HG03442 (cell line): ENCODE data around the gene FBXW12.

Experiments
- ATAC-seq: cut with Tn5 transposase; IDR thresholded peaks from one replicate; pipeline ENCODE4 v1.9.1; 2021; ENCODE audit warnings: mild to moderate bottlenecking, moderate library complexity; ENCODE audit not compliant: unreplicated experiment

Gene FBXW12

DNA sequence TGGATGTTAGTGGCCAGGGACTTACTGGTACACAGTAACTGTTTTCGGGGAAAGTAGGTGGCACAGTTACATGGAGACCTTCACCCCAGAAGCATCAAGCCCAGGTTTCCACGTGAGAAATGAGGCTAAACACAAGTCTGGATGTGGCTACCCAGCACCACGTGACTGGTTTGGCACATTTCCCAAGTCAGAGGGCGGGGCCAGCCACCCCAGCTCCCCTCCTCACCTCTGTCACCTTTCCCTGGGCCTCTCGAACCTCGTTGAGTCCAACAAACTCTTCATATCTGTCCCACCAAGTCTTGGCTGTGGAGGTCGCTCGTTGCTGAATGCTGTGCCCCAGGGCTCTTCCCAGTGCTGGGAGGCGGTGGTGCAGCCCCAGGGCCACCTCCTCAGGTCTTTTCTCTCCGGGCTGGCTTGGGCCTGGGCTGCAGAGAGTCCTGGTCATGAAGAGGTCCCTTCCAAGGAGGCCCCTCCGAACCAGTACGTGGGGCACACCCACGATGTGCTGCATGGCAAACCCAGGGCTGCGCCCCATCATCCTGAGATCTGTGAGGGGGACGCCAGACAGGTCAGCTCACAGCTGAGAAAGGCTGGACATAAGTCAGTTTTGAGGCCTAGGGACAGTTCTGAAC is 62.7 kb downstream of the FBXW12 start:
- no peak for ATAC-seq

DNA sequence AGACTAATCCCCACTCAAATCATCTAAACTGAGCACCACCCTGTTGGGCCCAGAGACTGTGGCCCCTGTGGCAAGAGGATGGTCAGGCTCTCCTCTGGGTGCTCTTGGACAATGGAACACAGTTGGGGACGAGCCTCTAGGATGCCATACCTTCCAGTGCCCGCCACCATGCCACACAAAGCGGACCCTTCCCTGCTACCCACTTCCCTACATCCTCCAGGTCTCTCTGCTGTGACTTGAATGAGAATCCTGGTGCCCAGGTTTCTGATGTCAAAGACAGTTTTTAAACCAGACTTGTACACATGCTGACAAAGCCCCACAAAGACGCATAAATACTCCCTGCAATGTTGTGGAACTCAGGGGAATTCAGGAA is 63.2 kb downstream of the FBXW12 start:
- ATAC-seq: no peak

DNA sequence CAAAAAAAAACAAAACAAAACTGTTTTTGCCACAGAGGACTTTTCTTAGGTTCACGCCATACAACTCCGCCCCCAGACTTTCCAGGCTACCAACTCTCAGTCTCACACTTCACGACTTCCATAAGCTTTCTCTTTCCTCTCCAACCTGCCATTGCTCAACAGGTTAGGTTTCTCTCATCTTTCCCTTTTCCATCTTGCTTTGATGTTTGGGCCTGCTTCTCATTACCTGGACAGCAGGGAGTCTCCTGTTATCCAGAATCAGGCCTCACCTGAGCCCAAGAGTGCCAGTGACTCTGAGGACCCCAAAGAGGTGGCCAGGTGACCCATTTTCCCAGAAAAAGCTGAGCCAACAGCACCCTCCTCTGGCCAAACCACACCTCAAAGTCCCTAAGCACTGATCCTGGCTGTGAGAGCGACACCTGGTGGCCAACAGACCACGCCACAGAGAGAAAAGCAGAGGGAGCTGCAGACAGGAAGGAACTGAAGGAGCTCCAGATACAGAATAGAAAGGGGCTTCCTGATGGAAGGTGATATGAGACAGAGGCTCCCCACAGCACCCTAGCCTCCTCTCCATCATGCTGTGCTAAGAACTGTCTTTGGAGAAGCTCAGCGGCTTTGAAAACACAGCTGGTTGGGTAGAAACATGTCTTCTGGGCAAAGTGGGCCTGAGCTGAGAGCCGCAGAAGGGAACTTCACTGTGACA is 63.9 kb downstream of the FBXW12 start:
- ATAC-seq: no peak

DNA sequence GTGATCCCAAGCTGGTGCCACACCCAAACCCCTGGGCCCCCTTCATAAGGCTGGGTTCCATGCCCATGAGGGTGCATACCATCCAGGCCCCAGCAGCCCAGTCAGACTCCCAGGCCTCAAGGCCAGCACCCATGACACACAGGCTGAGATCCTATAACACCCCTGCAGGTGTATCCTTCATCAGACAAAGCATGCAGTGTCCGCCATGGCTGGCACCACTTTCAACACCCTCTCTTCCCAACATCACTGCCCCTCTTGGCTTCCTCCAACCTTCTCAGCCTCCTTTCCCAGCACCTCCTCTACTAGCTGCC is 64.4 kb downstream of the FBXW12 start:
- ATAC-seq: no peak

DNA sequence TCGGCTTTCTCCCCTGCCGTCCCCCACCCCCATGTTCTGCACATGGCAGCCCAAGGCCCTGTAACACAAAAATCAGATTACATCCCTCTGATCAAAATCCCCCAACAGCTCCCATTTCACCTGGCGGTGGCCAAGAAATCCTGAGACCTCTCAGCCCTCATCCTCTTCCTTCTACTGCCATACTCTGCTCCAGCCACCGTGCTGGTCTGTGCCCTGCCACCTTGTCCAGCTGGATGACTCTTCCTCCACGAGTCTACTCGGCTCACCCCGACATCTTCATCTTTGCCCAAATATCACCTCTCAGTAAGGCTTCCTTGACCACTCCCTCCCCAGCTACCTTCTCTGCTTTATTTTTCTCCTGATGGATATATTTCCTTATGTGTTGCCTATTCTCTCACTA is 64.8 kb downstream of the FBXW12 start:
- no peak for ATAC-seq

DNA sequence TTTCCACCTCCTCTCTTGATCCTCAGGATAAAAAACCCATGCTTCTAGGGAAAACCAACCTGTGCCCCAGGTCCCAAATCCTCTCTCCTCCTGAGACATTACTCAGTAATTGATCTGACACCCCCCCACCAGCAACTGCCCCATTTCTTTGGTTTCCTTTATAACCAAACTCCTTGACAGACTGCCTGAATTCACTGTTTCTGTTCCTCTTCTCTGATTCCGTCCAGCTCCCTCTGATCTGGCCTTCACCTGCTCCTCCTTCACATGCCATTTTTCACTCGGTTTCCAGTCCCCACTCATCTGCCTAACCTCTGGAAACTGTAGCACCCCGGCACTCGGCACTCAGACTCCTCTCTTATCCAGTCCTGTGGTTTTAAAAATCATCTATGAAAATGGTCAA is 65.8 kb downstream of the FBXW12 start:
- ATAC-seq: no peak

DNA sequence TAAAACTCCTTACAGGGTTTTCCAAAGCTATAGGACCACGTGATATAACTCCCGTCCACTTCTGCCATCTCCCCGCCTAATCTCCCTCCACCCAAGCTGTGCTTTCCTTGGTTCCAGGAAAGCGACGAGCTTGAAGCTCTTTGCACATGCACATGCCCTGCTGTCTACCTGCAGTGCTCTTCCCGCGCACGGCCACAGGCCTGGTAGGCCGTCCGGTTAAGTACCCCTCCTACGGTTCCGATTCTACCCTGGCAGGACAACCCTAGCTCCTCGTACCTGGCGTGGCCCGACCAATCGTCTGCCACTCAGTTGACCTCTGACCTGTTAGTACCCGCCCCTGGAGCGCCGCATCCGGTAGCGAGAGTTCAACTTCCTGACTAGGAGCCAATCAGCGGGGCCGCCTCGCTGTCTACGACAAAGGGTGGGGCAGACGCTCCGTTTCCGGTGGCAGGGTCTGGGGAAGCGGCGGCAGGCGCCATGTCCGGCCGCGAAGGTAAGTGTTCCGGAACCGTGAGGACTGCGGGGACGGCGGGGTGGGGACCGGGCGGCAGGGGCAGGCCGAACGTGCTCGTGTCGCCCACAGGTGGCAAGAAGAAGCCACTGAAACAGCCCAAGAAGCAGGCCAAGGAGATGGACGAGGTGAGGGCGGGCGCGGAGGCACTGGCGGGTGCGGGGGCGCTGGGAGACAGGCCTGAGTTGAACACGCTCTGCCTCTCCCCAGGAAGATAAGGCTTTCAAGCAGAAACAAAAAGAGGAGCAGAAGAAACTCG is 68.0 kb downstream of the FBXW12 start, which contains the start of the genes CCDC51 and TMA7:
Gene CCDC51 (minus strand): TSS at position 300 of the 770 bp plus-strand sequence. CDS start 4,991 bp downstream, outside the sequence.
Gene TMA7 (plus strand): TSS at position 438 of the 770 bp plus-strand sequence. CDS start 40 bp downstream, at position 478.
- peak; percentile 96 for ATAC-seq

DNA sequence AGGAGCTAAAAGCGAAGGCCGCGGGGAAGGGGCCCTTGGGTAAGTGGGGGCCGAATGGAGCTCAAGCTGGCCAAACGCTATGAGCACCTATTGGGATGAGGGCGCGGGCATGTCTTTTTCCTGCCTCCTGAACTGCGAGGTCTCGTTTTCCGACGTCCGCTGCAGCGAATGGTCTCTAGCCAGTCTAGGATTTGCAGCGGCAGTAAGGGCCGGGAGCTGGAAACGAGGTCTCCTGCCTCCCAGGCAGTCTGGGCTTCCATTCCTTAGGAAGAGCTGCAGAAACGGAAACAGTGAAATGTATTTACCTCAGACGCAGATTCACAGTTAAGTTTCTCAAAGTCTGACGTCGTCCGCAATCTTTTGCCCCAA is 68.6 kb downstream of the FBXW12 start:
- peak; percentile 6 for ATAC-seq

DNA sequence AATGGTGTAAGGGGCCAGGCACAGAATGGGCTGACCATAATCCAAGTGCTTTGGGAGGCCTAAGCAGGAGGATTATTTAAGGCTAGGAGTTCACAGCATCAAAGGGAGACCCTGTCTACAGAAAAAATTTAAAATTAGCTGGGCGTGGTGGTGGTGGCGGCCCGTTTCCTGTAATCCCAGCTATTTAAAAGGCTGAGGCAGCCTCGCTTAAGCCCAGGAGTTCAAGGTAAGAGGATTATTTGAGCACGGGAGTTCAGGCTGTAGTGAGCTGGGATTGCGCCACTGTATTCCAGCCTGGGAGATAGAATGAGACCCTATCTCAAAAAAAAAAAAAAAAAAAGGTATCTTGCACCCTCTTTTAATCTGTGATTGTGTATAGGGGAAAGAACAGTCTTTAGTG is 69.9 kb downstream of the FBXW12 start:
- no peak for ATAC-seq
